Suprapubic skin (tissue), 4 donors: Measurements from ENCODE around the gene PORCN. TPM values are rescaled to one million over a fixed set of nuclear protein-coding genes. Genes with fewer than 3 reads are reported as not detected.

Source experiments
- DNase-seq, 2 donors: peaks; one replicate each; pipeline ENCODE4 v3.0.0-alpha.2; 2019; ENCODE audit warnings: low spot score in 2 of 2
- H3K27ac ChIP-seq: fragments of 200-600 bp; sonication (generic); one replicate; pipeline ENCODE4 v1.5.1; 2019
- H3K27me3 ChIP-seq: fragments of 200-600 bp; sonication (generic); one replicate; pipeline ENCODE4 v1.5.1; 2019
- H3K36me3 ChIP-seq: fragments of 200-600 bp; sonication (generic); one replicate; pipeline ENCODE4 v1.5.1; 2019
- H3K4me1 ChIP-seq: fragments of 200-600 bp; sonication (generic); one replicate; pipeline ENCODE4 v1.5.1; 2019
- H3K4me3 ChIP-seq: fragments of 200-600 bp; sonication (generic); one replicate; pipeline ENCODE4 v1.5.1; 2019; ENCODE audit warnings: mild to moderate bottlenecking
- H3K9me3 ChIP-seq: fragments of 200-600 bp; sonication (generic); one replicate; pipeline ENCODE4 v1.5.1; 2019
- CTCF ChIP-seq, 2 donors: fragments of 200-600 bp in 1 of 2; fragments of 450-650 bp in 1 of 2; sonication (generic) in 1 of 2; IDR thresholded peaks; one replicate each; pipeline ENCODE4 v1.5.1; 2016 to 2019; ENCODE audit warnings: antibody characterized with exemption in 2 of 2, mild to moderate bottlenecking in 1 of 2, moderate library complexity in 1 of 2
- EP300 ChIP-seq: sonication (generic); formaldehyde crosslinking; IDR thresholded peaks from one replicate; pipeline ENCODE4 v1.6.1; 2017; ENCODE audit warnings: antibody characterized with exemption
- POLR2A ChIP-seq, 2 donors: fragments of 450-650 bp; IDR thresholded peaks; one replicate each; pipeline ENCODE4 v1.6.1; 2017; ENCODE audit warnings: antibody characterized with exemption in 2 of 2, mild to moderate bottlenecking in 2 of 2, moderate library complexity in 2 of 2
- POLR2AphosphoS5 ChIP-seq, 3 donors: sonication (generic); formaldehyde crosslinking; IDR thresholded peaks; one replicate each; pipeline ENCODE4 v1.6.1; 2017; ENCODE audit warnings: antibody characterized with exemption in 3 of 3
- WGBS: methylation state at CpG from one replicate; pipeline ENCODE4 v1.1.5; 2018; 5-methylcytosine and 5-hydroxymethylcytosine counted together
- total RNA-seq, 4 donors: library from RNA; depleted of rRNA; stranded (reverse); fragments of >200 nt; gene quantifications; one replicate each; pipeline ENCODE4 v1.1.0, GENCODE V29; 2016

PORCN gene
- total RNA-seq, 4 donors from 2014 or later: 16.7 to 34.5 (median 25.8) TPM

GRCh38 chrX:48470110-48470832, 38.5 kb upstream of the PORCN start, which contains the start of gene SLC38A5:
SLC38A5 (minus strand) TSS chrX:48470260; CDS start chrX:48467924, 2,336 bp downstream.
- TF ChIP-seq POLR2AphosphoS5 (IDR thresholded peaks at IDR 0.05) (no peak), CTCF (IDR thresholded peaks at IDR 0.05) (no peak), POLR2A (IDR thresholded peaks at IDR 0.05) (no peak), EP300 (no peak)
- 91% methylated on average over 4 of the region's 18 CpGs for WGBS
- no peaks in the 10 kb centered on the region for H3K36me3 ChIP-seq
- H3K27ac ChIP-seq: no peak within 1 kb of the TSS
- peaks cover 10% of the 10 kb centered on the region for H3K4me1 ChIP-seq
- peak within 1 kb of the TSS; percentile 40 for H3K4me3 ChIP-seq
- no peak for DNase-seq
- H3K9me3 ChIP-seq: no peaks in the 10 kb centered on the region
- H3K27me3 ChIP-seq: no peaks in the 10 kb centered on the region

GRCh38 chrX:48470833-48471118, 38.0 kb upstream of the PORCN start:
- H3K9me3 ChIP-seq: no peaks in the 10 kb centered on the region
- H3K27me3 ChIP-seq: no peaks in the 10 kb centered on the region
- TF ChIP-seq POLR2A (IDR thresholded peaks at IDR 0.05): no peak
- no peak for TF ChIP-seq POLR2AphosphoS5 (IDR thresholded peaks at IDR 0.05)
- TF ChIP-seq EP300: no peak
- no peak for TF ChIP-seq CTCF (IDR thresholded peaks at IDR 0.05)
- H3K4me1 ChIP-seq: peaks cover 13% of the 10 kb centered on the region
- no peaks in the 10 kb centered on the region for H3K36me3 ChIP-seq
- no peak overlapping the region for H3K4me3 ChIP-seq
- WGBS: 100% methylated on average over 2 of the region's 9 CpGs
- H3K27ac ChIP-seq: no peak overlapping the region
- DNase-seq: no peak

GRCh38 chrX:48471504-48471903, 37.3 kb upstream of the PORCN start:
- Histone ChIP-seq H3K9me3 (no peaks in the 10 kb centered on the region), H3K27me3 (no peaks in the 10 kb centered on the region), H3K4me3 (no peak overlapping the region), H3K27ac (no peak overlapping the region), H3K36me3 (no peaks in the 10 kb centered on the region), H3K4me1 (peaks cover 13% of the 10 kb centered on the region)
- TF ChIP-seq EP300: no peak
- TF ChIP-seq POLR2A (IDR thresholded peaks at IDR 0.05): no peak
- no peak for TF ChIP-seq POLR2AphosphoS5 (IDR thresholded peaks at IDR 0.05)
- TF ChIP-seq CTCF (IDR thresholded peaks at IDR 0.05): no peak
- WGBS: 75% methylated on average over 8 of the region's 8 CpGs
- no peak for DNase-seq

- WGBS: 69% methylated on average over 9 of the region's 9 CpGs
- no peak for TF ChIP-seq POLR2A (IDR thresholded peaks at IDR 0.05)
- TF ChIP-seq POLR2AphosphoS5 (IDR thresholded peaks at IDR 0.05): no peak
- no peak for TF ChIP-seq EP300
- no peak overlapping the region for H3K27ac ChIP-seq
- no peak for DNase-seq
- no peaks in the 10 kb centered on the region for H3K27me3 ChIP-seq
- H3K36me3 ChIP-seq: no peaks in the 10 kb centered on the region
- no peaks in the 10 kb centered on the region for H3K9me3 ChIP-seq
- H3K4me3 ChIP-seq: no peak overlapping the region
- peaks cover 13% of the 10 kb centered on the region for H3K4me1 ChIP-seq
These were observed 36.6 kb upstream of the PORCN start for GRCh38 chrX:48472225-48472624.

GRCh38 chrX:48472851-48473703, 35.7 kb upstream of the PORCN start:
- Histone ChIP-seq H3K4me1 (peaks cover 11% of the 10 kb centered on the region), H3K36me3 (no peaks in the 10 kb centered on the region), H3K9me3 (no peaks in the 10 kb centered on the region), H3K4me3 (no peak overlapping the region), H3K27ac (no peak overlapping the region), H3K27me3 (no peaks in the 10 kb centered on the region)
- 69% methylated on average over 11 of the region's 12 CpGs for WGBS
- TF ChIP-seq POLR2AphosphoS5 (IDR thresholded peaks at IDR 0.05) (no peak), POLR2A (IDR thresholded peaks at IDR 0.05) (no peak), EP300 (no peak), CTCF (IDR thresholded peaks at IDR 0.05) (no peak)
- no peak for DNase-seq
